ENCODE results near the gene PPP1R3F. TPM values are rescaled to one million over a fixed set of nuclear protein-coding genes. Genes with fewer than 3 reads are reported as not detected.
"Not testable (repeated sequence)": the region's sequence is repeated elsewhere in the genome, so short reads cannot be mapped to it uniquely, and the experiment has no call there.

Gene PPP1R3F
- total and polyA plus RNA-seq, 9 of the 15 experiments (the other 6 are each of a cell fraction or from before 2014, with no cell fraction given) = 0.03 to 0.91 (median 0.43) TPM; not detected in 1

GRCh38 chrX:49292400-49293362, 23.1 kb downstream of the PPP1R3F start (continued):
- no peak for TF ChIP-seq ZNF512 (tag; IDR thresholded peaks at IDR 0.05)
- TF ChIP-seq ZBTB2 (IDR thresholded peaks at IDR 0.05) = no peak
- TF ChIP-seq RBM25 (IDR thresholded peaks at IDR 0.05; ENCODE audit: low read depth, low read length, severe bottlenecking) = peak; percentile 48
- no peak for TF ChIP-seq RBM15 (IDR thresholded peaks at IDR 0.05; ENCODE audit: insufficient read depth, low read length)
- TF ChIP-seq ZBTB17 (CRISPR knock-in tag; IDR thresholded peaks at IDR 0.05) = no peak
- TF ChIP-seq, protein P1, sequence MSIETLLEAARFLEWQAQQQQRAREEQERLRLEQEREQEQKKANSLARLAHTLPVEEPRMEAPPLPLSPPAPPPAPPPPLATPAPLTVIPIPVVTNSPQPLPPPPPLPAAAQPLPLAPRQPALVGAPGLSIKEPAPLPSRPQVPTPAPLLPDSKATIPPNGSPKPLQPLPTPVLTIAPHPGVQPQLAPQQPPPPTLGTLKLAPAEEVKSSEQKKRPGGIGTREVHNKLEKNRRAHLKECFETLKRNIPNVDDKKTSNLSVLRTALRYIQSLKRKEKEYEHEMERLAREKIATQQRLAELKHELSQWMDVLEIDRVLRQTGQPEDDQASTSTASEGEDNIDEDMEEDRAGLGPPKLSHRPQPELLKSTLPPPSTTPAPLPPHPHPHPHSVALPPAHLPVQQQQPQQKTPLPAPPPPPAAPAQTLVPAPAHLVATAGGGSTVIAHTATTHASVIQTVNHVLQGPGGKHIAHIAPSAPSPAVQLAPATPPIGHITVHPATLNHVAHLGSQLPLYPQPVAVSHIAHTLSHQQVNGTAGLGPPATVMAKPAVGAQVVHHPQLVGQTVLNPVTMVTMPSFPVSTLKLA (conservative IDR thresholded peaks at IDR 0.05) = no peak
- TF ChIP-seq FOS (IDR thresholded peaks at IDR 0.05; ENCODE audit: extremely low read depth, insufficient read length) = no peak
- TF ChIP-seq NCOR1 (IDR thresholded peaks at IDR 0.05) = no peak
- TF ChIP-seq KDM5B (IDR thresholded peaks at IDR 0.05; ENCODE audit: insufficient replicate concordance, low read depth, low read length) = no peak
- TF ChIP-seq, protein P2, sequence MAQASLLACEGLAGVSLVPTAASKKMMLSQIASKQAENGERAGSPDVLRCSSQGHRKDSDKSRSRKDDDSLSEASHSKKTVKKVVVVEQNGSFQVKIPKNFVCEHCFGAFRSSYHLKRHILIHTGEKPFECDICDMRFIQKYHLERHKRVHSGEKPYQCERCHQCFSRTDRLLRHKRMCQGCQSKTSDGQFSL (CRISPR knock-in tag; IDR thresholded peaks at IDR 0.05) = peak; percentile 84
- TF ChIP-seq, protein P2 (tag; IDR thresholded peaks at IDR 0.05) = no peak

DNA sequence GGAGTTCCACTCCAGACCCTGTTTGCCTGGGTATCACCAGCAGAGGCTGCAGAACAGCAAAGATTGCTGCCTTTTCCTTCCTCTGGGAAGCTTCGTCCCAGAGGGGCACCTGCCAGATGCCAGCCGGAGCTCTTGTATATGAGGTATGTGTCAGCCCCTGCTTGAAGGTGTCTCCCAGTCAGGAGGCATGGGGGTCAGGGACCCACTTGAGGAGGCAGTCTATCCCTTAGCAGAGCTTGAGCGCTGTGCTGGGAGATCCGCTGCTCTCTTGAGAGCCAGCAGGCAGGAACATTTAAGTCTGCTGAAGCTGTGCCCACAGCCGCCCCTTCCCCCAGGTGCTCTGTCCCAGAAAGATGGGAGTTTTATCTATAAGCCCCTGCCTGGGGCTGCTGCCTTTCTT, 29.7 kb downstream of the PPP1R3F start:
- intact Hi-C loops (cut with micrococcal nuclease); H3K4me3 ChIP-seq; CTCF ChIA-PET (ENCODE audit: low intra/inter-chr PET ratio); H3K36me3 ChIP-seq (ENCODE audit: control insufficient read depth, insufficient read depth, low read length); H3K27me3 ChIP-seq (ENCODE audit: control insufficient read depth in 2 of 2, insufficient read depth in 2 of 2, low read length in 2 of 2); H3K9ac ChIP-seq (ENCODE audit: insufficient read depth in 1 of 2, low read depth in 2 of 2, low read length in 2 of 2); ATAC-seq; DNase-seq (ENCODE audit: extremely low read depth in 1 of 4, low spot score in 3 of 4); H3K79me2 ChIP-seq (ENCODE audit: control insufficient read depth, insufficient read depth, low read length); H4K20me1 ChIP-seq (replicated peaks; ENCODE audit: control insufficient read depth, insufficient read depth, low read length); H2AFZ ChIP-seq (ENCODE audit: low read depth, low read length); H3K9me1 ChIP-seq (ENCODE audit: control insufficient read depth, insufficient read depth, low read length); BruUV-seq (replicated peaks); FAIRE-seq; H3K4me1 ChIP-seq (replicated peaks in 1 of 2; ENCODE audit: control insufficient read depth in 2 of 2, insufficient read depth in 2 of 2, low read length in 2 of 2); H3K4me2 ChIP-seq (ENCODE audit: insufficient read depth, low read length); H3K27ac ChIP-seq (ENCODE audit: extremely low read depth, low read depth, low read length); POLR2A ChIA-PET; H3K9me3 ChIP-seq (replicated peaks; ENCODE audit: control insufficient read depth, insufficient read depth, low read depth, low read length): not testable (repeated sequence)
- 14% methylated on average over 4 of the region's 5 CpGs for WGBS (ENCODE audit: insufficient coverage, low coverage, missing lambda C conversion rate)
- in situ Hi-C loops (cut with MboI) = loop anchor here (10.0 kb wide), 1 partner anchor 236 kb away; the partner anchor contains the start of gene GAGE12C

All from K562 (cell line).